CD4-positive, alpha-beta memory T cell (primary cell): ENCODE data around the gene ECSIT. TPM values are rescaled to one million over a fixed set of nuclear protein-coding genes. Genes with fewer than 3 reads are reported as not detected.
A peak's percentile ranks its signal among the peaks of the same experiment; 100 is the strongest.

Experiments used
- CTCF ChIA-PET: fragments of 350-600 bp; sonication (Branson Sonifier 250); formaldehyde crosslinking; loops from one replicate; lab custom pipeline; 2021; ENCODE audit warnings: inconsistent platforms; ENCODE audit not compliant: partially characterized antibody; lab: Charles Lee
- POLR2A ChIA-PET: fragments of 350-600 bp; sonication (Branson Sonifier 250); formaldehyde crosslinking; loops from one replicate; lab custom pipeline; 2021; ENCODE audit not compliant: partially characterized antibody; lab: Charles Lee
- DNase-seq, 5 donors: peaks; one replicate each; pipeline versions ENCODE4 v3.0.0 to v3.0.0-alpha.2; 2020 to 2022; ENCODE audit warnings: mixed read lengths in 1 of 5
- H3K27ac ChIP-seq: one replicate; pipeline ENCODE4 v1.7.0; 2013; ENCODE audit warnings: low read depth, low read length
- H3K27me3 ChIP-seq: 2 replicates; pipeline ENCODE4 v1.7.0; 2013; ENCODE audit warnings: mild to moderate bottlenecking, low read length, moderate library complexity; ENCODE audit not compliant: insufficient read depth
- H3K36me3 ChIP-seq: 2 replicates; pipeline ENCODE4 v1.7.0; 2013; ENCODE audit warnings: mild to moderate bottlenecking, low read length, moderate library complexity; ENCODE audit not compliant: insufficient read depth
- H3K4me1 ChIP-seq: 2 replicates; pipeline ENCODE4 v1.7.0; 2013; ENCODE audit warnings: mild to moderate bottlenecking, low read length, moderate library complexity; ENCODE audit not compliant: insufficient read depth
- H3K4me3 ChIP-seq, 2 donors: one replicate each; pipeline ENCODE4 v1.7.0; 2013; ENCODE audit warnings: low read length in 2 of 2, mild to moderate bottlenecking in 1 of 2
- H3K9me3 ChIP-seq, 2 donors: one replicate each; pipeline ENCODE4 v1.7.0; 2013; ENCODE audit warnings: low read length in 2 of 2, control low read depth in 1 of 2; ENCODE audit not compliant: control insufficient read depth in 1 of 2
- H3K27ac Mint-ChIP-seq, 7 donors: one replicate each; pipeline ENCODE4 v1.8.0; 2020 to 2021; ENCODE audit warnings: mixed read lengths in 7 of 7, mild to moderate bottlenecking in 6 of 7, inconsistent platforms in 3 of 7, moderate library complexity in 3 of 7
- H3K27me3 Mint-ChIP-seq, 2 donors: one replicate each; pipeline ENCODE4 v1.8.0; 2020 to 2021; ENCODE audit warnings: mixed read lengths in 2 of 2
- H3K36me3 Mint-ChIP-seq, 2 donors: one replicate each; pipeline ENCODE4 v1.8.0; 2020 to 2021; ENCODE audit warnings: mixed read lengths in 2 of 2, inconsistent platforms in 1 of 2, mild to moderate bottlenecking in 1 of 2
- H3K4me1 Mint-ChIP-seq, 4 donors: one replicate each; pipeline ENCODE4 v1.8.0; 2020 to 2021; ENCODE audit warnings: mixed read lengths in 4 of 4, mild to moderate bottlenecking in 1 of 4
- H3K4me3 Mint-ChIP-seq, 8 donors: one replicate each; pipeline ENCODE4 v1.8.0; 2020 to 2021; ENCODE audit warnings: mixed read lengths in 8 of 8, mild to moderate bottlenecking in 7 of 8, moderate library complexity in 6 of 8, inconsistent platforms in 3 of 8
- H3K9me3 Mint-ChIP-seq, 8 donors: one replicate each; pipeline ENCODE4 v1.8.0; 2020 to 2021; ENCODE audit warnings: mixed read lengths in 8 of 8, mild to moderate bottlenecking in 5 of 8, inconsistent platforms in 3 of 8, moderate library complexity in 1 of 8
- intact Hi-C: fragments of 100-400 bp; cut with micrococcal nuclease; formaldehyde crosslinking; loops from one replicate; pipeline ENCODE4 v1.15.1; 2023
- polyA plus RNA-seq, 2 donors: library from polyadenylated mRNA; unstranded; fragments of 300-500 nt; fragmentation: Illumina TruSeq; gene quantifications; one replicate each; pipeline ENCODE4 v1.2.3, GENCODE V29; 2021
- total RNA-seq, 2 experiments: library from RNA; stranded (reverse); gene quantifications; one replicate each; pipeline ENCODE4 v1.2.3, GENCODE V29; 2021

The ECSIT gene
- total and polyA plus RNA-seq, 4 experiments from 2014 or later: 27.3 to 46.2 (median 37.3) TPM

GRCh38 chr19:11495481-11495880 is 33.5 kb downstream of the ECSIT start:
- DNase-seq: no peak
- no peak overlapping the region for H3K4me3 Mint-ChIP-seq
- no peaks in the 10 kb centered on the region for H3K27me3 ChIP-seq
- H3K4me1 Mint-ChIP-seq: peaks cover 0 to 6% (median 4%) of the 10 kb centered on the region in 4 donors
- no peaks in the 10 kb centered on the region for H3K4me1 ChIP-seq
- peaks cover 19 to 40% of the 10 kb centered on the region in 2 donors for H3K36me3 Mint-ChIP-seq
- H3K27me3 Mint-ChIP-seq: no peaks in the 10 kb centered on the region
- H3K27ac Mint-ChIP-seq: no peak overlapping the region
- no peak overlapping the region for H3K27ac ChIP-seq
- CTCF ChIA-PET: interaction anchor here (1.8 kb wide), 1 partner anchor 13 kb away, joined by 5 read pairs; no protein-coding TSS in a partner anchor
- intact Hi-C loops: no loop called here
- no peak overlapping the region for H3K4me3 ChIP-seq
- POLR2A ChIA-PET: no interaction called here
- H3K9me3 Mint-ChIP-seq: no peaks in the 10 kb centered on the region
- H3K9me3 ChIP-seq: no peaks in the 10 kb centered on the region
- H3K36me3 ChIP-seq: peaks cover 3% of the 10 kb centered on the region

GRCh38 chr19:11494634-11495285 is 34.2 kb downstream of the ECSIT start:
- no peak overlapping the region for H3K4me3 ChIP-seq
- Mint-ChIP-seq H3K27me3 (no peaks in the 10 kb centered on the region), H3K4me1 (peaks cover 0 to 2% (median under 1%) of the 10 kb centered on the region in 4 donors), H3K9me3 (no peaks in the 10 kb centered on the region), H3K36me3 (peaks cover 19 to 41% of the 10 kb centered on the region in 2 donors), H3K4me3 (no peak overlapping the region), H3K27ac (no peak overlapping the region)
- intact Hi-C loops: no loop called here
- POLR2A ChIA-PET: no interaction called here
- H3K36me3 ChIP-seq: peaks cover 3% of the 10 kb centered on the region
- H3K27me3 ChIP-seq: no peaks in the 10 kb centered on the region
- H3K4me1 ChIP-seq: no peaks in the 10 kb centered on the region
- no peak for DNase-seq
- CTCF ChIA-PET: interaction anchor here (0.8 to 1.8 kb wide), 3 partner anchors 12 to 114 kb away, joined by 3 to 5 read pairs (median 4); no protein-coding TSS in a partner anchor
- H3K27ac ChIP-seq: no peak overlapping the region
- no peaks in the 10 kb centered on the region for H3K9me3 ChIP-seq

- H3K27me3 ChIP-seq: no peaks in the 10 kb centered on the region
- ChIA-PET CTCF (no interaction called here), POLR2A (no interaction called here)
- intact Hi-C loops: no loop called here
- Mint-ChIP-seq H3K27ac (no peak overlapping the region), H3K36me3 (peaks cover 25 to 32% of the 10 kb centered on the region in 2 donors), H3K9me3 (no peaks in the 10 kb centered on the region), H3K4me1 (peaks cover 0 to 4% (median under 1%) of the 10 kb centered on the region in 4 donors), H3K4me3 (no peak overlapping the region), H3K27me3 (peaks cover 0 to 3% of the 10 kb centered on the region in 2 donors)
- H3K27ac ChIP-seq: no peak overlapping the region
- DNase-seq: no peak
- H3K9me3 ChIP-seq: no peaks in the 10 kb centered on the region
- H3K4me1 ChIP-seq: no peaks in the 10 kb centered on the region
- no peaks in the 10 kb centered on the region for H3K36me3 ChIP-seq
- no peak overlapping the region for H3K4me3 ChIP-seq
Observed at GRCh38 chr19:11489378-11489777, 39.6 kb downstream of the ECSIT start.

GRCh38 chr19:11486661-11487503 is 42.1 kb downstream of the ECSIT start:
- Mint-ChIP-seq H3K4me1 (peaks cover 3 to 17% (median 13%) of the 10 kb centered on the region in 4 donors), H3K27me3 (peaks cover 2 to 7% of the 10 kb centered on the region in 2 donors), H3K36me3 (peaks cover 21 to 26% of the 10 kb centered on the region in 2 donors), H3K9me3 (no peaks in the 10 kb centered on the region), H3K27ac (no peak overlapping the region), H3K4me3 (no peak overlapping the region)
- H3K4me3 ChIP-seq: no peak overlapping the region
- H3K9me3 ChIP-seq: no peaks in the 10 kb centered on the region
- ChIA-PET CTCF (no interaction called here), POLR2A (no interaction called here)
- peaks cover 14% of the 10 kb centered on the region for H3K4me1 ChIP-seq
- H3K36me3 ChIP-seq: no peaks in the 10 kb centered on the region
- H3K27me3 ChIP-seq: no peaks in the 10 kb centered on the region
- no peak for DNase-seq
- intact Hi-C loops: no loop called here
- H3K27ac ChIP-seq: no peak overlapping the region

GRCh38 chr19:11485245-11485837 is 43.6 kb downstream of the ECSIT start:
- Mint-ChIP-seq H3K9me3 (peaks cover 0 to 3% (median 0%) of the 10 kb centered on the region in 8 donors), H3K27ac (peak overlapping the region in 1 of 7 donors; percentile 65), H3K27me3 (peaks cover 10 to 16% of the 10 kb centered on the region in 2 donors), H3K4me1 (peaks cover 8 to 26% (median 18%) of the 10 kb centered on the region in 4 donors), H3K4me3 (peak overlapping the region in 1 of 8 donors; percentile 20), H3K36me3 (peaks cover 15 to 19% of the 10 kb centered on the region in 2 donors)
- no peak overlapping the region for H3K4me3 ChIP-seq
- H3K36me3 ChIP-seq: no peaks in the 10 kb centered on the region
- ChIA-PET CTCF (interaction anchor here (0.6 to 1.8 kb wide), 4 partner anchors 9 to 103 kb away, joined by 3 to 5 read pairs (median 3); no protein-coding TSS in a partner anchor), POLR2A (interaction anchor here (1.0 to 1.2 kb wide), 2 partner anchors 104 to 111 kb away, joined by 4 read pairs; partner anchors contain the start of gene SWSAP1)
- H3K4me1 ChIP-seq: peaks cover 24% of the 10 kb centered on the region
- H3K27ac ChIP-seq: no peak overlapping the region
- peaks cover 8% of the 10 kb centered on the region for H3K27me3 ChIP-seq
- DNase-seq: peak in 1 of 5 donors; percentile 30
- intact Hi-C loops: no loop called here
- no peaks in the 10 kb centered on the region for H3K9me3 ChIP-seq

- CTCF ChIA-PET: interaction anchor here (1.1 to 3.4 kb wide), 29 partner anchors 8 to 389 kb away, joined by 3 to 56 read pairs (median 4); partner anchors contain the start of genes EPOR, ODAD3, PRKCSH and RAB3D
- Mint-ChIP-seq H3K27ac (no peak overlapping the region), H3K4me1 (peaks cover 8 to 33% (median 20%) of the 10 kb centered on the region in 4 donors), H3K9me3 (peaks cover 0 to 3% (median 0%) of the 10 kb centered on the region in 8 donors), H3K27me3 (peaks cover 16 to 23% of the 10 kb centered on the region in 2 donors), H3K4me3 (no peak overlapping the region), H3K36me3 (peaks cover 7 to 12% of the 10 kb centered on the region in 2 donors)
- peaks cover 24% of the 10 kb centered on the region for H3K4me1 ChIP-seq
- intact Hi-C loops: loop anchor here (5.0 kb wide), 1 partner anchor 241 kb away; no protein-coding TSS in a partner anchor
- no peaks in the 10 kb centered on the region for H3K9me3 ChIP-seq
- no peaks in the 10 kb centered on the region for H3K36me3 ChIP-seq
- POLR2A ChIA-PET: interaction anchor here (1.0 to 2.0 kb wide), 9 partner anchors 9 to 190 kb away, joined by 3 to 22 read pairs (median 6); partner anchors contain the start of genes ECSIT, ODAD3, PRKCSH and SWSAP1
- peaks cover 12% of the 10 kb centered on the region for H3K27me3 ChIP-seq
- DNase-seq: peak in 1 of 5 donors; percentile 32
- no peak overlapping the region for H3K4me3 ChIP-seq
- no peak overlapping the region for H3K27ac ChIP-seq
Observed at GRCh38 chr19:11483366-11484111, 45.4 kb downstream of the ECSIT start.
